PC-3 (cell line): Measurements from ENCODE around the gene MIPOL1. TPM values are rescaled to one million over a fixed set of nuclear protein-coding genes. Genes with fewer than 3 reads are reported as not detected.

Experiments used
- ATAC-seq: fragments of 200-7000 bp; cut with Tn5 transposase; 2 replicates; pipeline ENCODE4 v1.9.1; 2020; ENCODE audit warnings: mild to moderate bottlenecking, moderate library complexity
- BruUV-seq: library from RNA; stranded (reverse); fragments of 400-500 nt; replicated peaks from 2 replicates; lab custom pipeline; 2021; lab: Mats Ljungman, UMichigan
- CTCF ChIA-PET: fragments of 300-600 bp; sonication (Branson Sonifier 250); formaldehyde crosslinking; loops from one replicate; lab custom pipeline; 2022; ENCODE audit warnings: antibody characterized with exemption; lab: Charles Lee
- POLR2A ChIA-PET: fragments of 300-600 bp; sonication (Branson Sonifier 250); formaldehyde crosslinking; loops from one replicate; lab custom pipeline; 2022; ENCODE audit warnings: antibody characterized with exemption; ENCODE audit not compliant: unreplicated experiment; lab: Charles Lee
- DNase-seq: peaks from one replicate; pipeline ENCODE4 v3.0.0-alpha.2; 2015
- H2AFZ ChIP-seq: fragments of 300-600 bp; sonication (generic); 2 replicates; pipeline ENCODE4 v1.6.0; 2016; ENCODE audit warnings: antibody characterized with exemption, low read length
- H3F3A ChIP-seq: fragments of 300-600 bp; sonication (generic); one replicate; pipeline ENCODE4 v1.6.0; 2017; ENCODE audit warnings: antibody characterized with exemption, low read length, control low read depth, mild to moderate bottlenecking; ENCODE audit not compliant: unreplicated experiment
- H3K27ac ChIP-seq: fragments of 300-600 bp; sonication (generic); 2 replicates; pipeline ENCODE4 v1.5.1; 2016; ENCODE audit warnings: mild to moderate bottlenecking, low read length
- H3K27me3 ChIP-seq: fragments of 300-600 bp; sonication (generic); 2 replicates; pipeline ENCODE4 v1.6.1; 2016; ENCODE audit warnings: low read length, mixed read lengths
- H3K36me3 ChIP-seq: fragments of 300-600 bp; sonication (generic); 2 replicates; pipeline ENCODE4 v1.6.1; 2016; ENCODE audit warnings: low read depth, mixed run types, low read length, mixed read lengths
- H3K4me1 ChIP-seq: fragments of 300-600 bp; sonication (generic); 2 replicates; pipeline ENCODE4 v1.5.1; 2016; ENCODE audit warnings: low read length; ENCODE audit not compliant: insufficient read depth
- H3K4me2 ChIP-seq: fragments of 300-600 bp; sonication (generic); 2 replicates; pipeline ENCODE4 v1.6.0; 2016; ENCODE audit warnings: low read length
- H3K4me3 ChIP-seq: fragments of 300-600 bp; sonication (generic); 2 replicates; pipeline ENCODE4 v1.5.1; 2016; ENCODE audit warnings: mild to moderate bottlenecking, low read length, mixed read lengths
- H3K79me2 ChIP-seq: fragments of 300-600 bp; sonication (generic); 2 replicates; pipeline ENCODE4 v1.6.1; 2017; ENCODE audit warnings: low read length, mixed read lengths
- H3K9ac ChIP-seq: fragments of 300-600 bp; sonication (generic); 2 replicates; pipeline ENCODE4 v1.6.0; 2016; ENCODE audit warnings: mild to moderate bottlenecking, low read length
- H3K9me2 ChIP-seq: fragments of 300-600 bp; sonication (generic); replicated peaks from 2 replicates; pipeline ENCODE4 v1.6.1; 2016; ENCODE audit warnings: mixed run types, low read length, mixed read lengths
- H3K9me3 ChIP-seq: fragments of 300-600 bp; sonication (generic); 2 replicates; pipeline ENCODE4 v1.6.1; 2016; ENCODE audit warnings: low read length, mixed read lengths
- H4K20me1 ChIP-seq: fragments of 300-600 bp; sonication (generic); 2 replicates; pipeline ENCODE4 v1.6.1; 2016; ENCODE audit warnings: low read length, mixed read lengths
- EZH2 ChIP-seq: fragments of 300-600 bp; sonication (generic); IDR thresholded peaks from one replicate; pipeline ENCODE4 v1.6.1; 2017; ENCODE audit warnings: antibody characterized with exemption, mild to moderate bottlenecking, low read length; ENCODE audit not compliant: unreplicated experiment
- EZH2phosphoT487 ChIP-seq: fragments of 300-600 bp; sonication (generic); IDR thresholded peaks from 2 replicates; pipeline ENCODE4 v1.6.1; 2018; ENCODE audit warnings: mild to moderate bottlenecking, antibody characterized with exemption, low read length, borderline replicate concordance
- intact Hi-C: fragments of 100-400 bp; cut with micrococcal nuclease; formaldehyde crosslinking; loops from 2 replicates; pipeline ENCODE4 v1.9.0; 2023
- total RNA-seq: library from RNA; depleted of rRNA; stranded (reverse); fragments of >200 nt; gene quantifications from 2 replicates; pipeline ENCODE4 v1.2.3, GENCODE V29; 2014
- TF ChIP-seq, protein P1 (sequence below): fragments of 300-600 bp; sonication (generic); conservative IDR thresholded peaks from 2 replicates; pipeline ENCODE4 v1.5.1; 2017; ENCODE audit warnings: antibody characterized with exemption, low read depth, mild to moderate bottlenecking, low read length

MIPOL1 gene
- total RNA-seq, 1 experiment from 2014 or later: 22.5 TPM

DNA sequence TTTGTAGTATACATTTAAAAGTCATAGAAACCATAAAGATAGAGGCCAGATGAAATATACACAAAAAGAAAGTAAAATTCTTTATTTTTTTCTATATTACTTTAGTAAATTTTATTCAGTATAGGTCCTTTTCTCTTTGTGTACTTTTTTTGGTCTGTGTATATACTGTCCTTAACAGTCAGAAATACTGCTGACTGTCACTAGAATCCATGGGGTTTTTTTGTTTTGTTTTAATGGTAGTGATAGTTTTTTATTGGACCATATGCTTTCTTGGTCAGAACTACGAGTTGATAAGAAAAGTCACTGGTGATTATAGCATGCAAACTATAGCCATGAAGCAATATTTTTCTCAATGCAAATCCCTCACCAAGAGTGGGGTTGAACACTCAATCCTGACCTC lies 231.9 kb downstream of the MIPOL1 start:
- Histone ChIP-seq H3K79me2 (no peaks in the 10 kb centered on the region), H4K20me1 (no peaks in the 10 kb centered on the region), H3K4me2 (no peak overlapping the region; the same call in 1 of the 2 replicates), H3K27me3 (no peaks in the 10 kb centered on the region), H3F3A (no peaks in the 10 kb centered on the region), H3K4me3 (no peak overlapping the region), H2AFZ (no peak overlapping the region), H3K4me1 (peaks cover 12% of the 10 kb centered on the region), H3K27ac (no peak overlapping the region), H3K9me2 (no peaks in the 10 kb centered on the region), H3K9ac (no peak overlapping the region), H3K36me3 (no peaks in the 10 kb centered on the region), H3K9me3 (no peaks in the 10 kb centered on the region)
- CTCF ChIA-PET: no interaction called here
- BruUV-seq: no TSS peak
- POLR2A ChIA-PET: no interaction called here
- no peak for DNase-seq
- TF ChIP-seq, protein P1, sequence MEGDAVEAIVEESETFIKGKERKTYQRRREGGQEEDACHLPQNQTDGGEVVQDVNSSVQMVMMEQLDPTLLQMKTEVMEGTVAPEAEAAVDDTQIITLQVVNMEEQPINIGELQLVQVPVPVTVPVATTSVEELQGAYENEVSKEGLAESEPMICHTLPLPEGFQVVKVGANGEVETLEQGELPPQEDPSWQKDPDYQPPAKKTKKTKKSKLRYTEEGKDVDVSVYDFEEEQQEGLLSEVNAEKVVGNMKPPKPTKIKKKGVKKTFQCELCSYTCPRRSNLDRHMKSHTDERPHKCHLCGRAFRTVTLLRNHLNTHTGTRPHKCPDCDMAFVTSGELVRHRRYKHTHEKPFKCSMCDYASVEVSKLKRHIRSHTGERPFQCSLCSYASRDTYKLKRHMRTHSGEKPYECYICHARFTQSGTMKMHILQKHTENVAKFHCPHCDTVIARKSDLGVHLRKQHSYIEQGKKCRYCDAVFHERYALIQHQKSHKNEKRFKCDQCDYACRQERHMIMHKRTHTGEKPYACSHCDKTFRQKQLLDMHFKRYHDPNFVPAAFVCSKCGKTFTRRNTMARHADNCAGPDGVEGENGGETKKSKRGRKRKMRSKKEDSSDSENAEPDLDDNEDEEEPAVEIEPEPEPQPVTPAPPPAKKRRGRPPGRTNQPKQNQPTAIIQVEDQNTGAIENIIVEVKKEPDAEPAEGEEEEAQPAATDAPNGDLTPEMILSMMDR: no peak
- TF ChIP-seq EZH2phosphoT487 (no peak), EZH2 (no peak)
- no peak for ATAC-seq
- intact Hi-C loops: no loop called here

DNA sequence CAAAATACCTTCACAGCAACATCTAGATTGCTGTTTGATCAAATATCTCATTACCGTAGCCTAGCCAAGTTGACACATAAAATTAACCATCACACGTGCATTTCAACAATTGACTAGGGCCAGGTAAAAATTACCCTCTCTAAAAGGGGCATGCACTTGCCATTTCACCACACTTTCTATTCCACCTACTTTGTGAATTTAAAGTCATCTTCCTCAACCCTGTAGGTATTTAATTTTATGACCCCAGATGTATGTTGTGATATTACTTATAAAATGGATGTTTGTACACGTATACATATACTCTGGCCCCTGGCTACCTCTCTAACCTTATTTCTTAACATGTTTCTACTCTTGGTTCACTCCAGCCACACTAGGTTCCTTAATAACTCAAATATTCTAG lies 237.1 kb downstream of the MIPOL1 start:
- no TSS peak for BruUV-seq
- no peak overlapping the region for H3K4me2 ChIP-seq
- ATAC-seq (no peak), DNase-seq (no peak)
- ChIA-PET CTCF (no interaction called here), POLR2A (no interaction called here)
- intact Hi-C loops: loop anchor here (5.0 kb wide), 1 partner anchor 82 kb away; no protein-coding TSS in a partner anchor
- no peak overlapping the region for H2AFZ ChIP-seq
- H3K27me3 ChIP-seq: no peaks in the 10 kb centered on the region
- H3K9me3 ChIP-seq: no peaks in the 10 kb centered on the region
- H4K20me1 ChIP-seq: no peaks in the 10 kb centered on the region
- no peaks in the 10 kb centered on the region for H3K79me2 ChIP-seq
- TF ChIP-seq, protein P1: no peak
- no peak for TF ChIP-seq EZH2
- no peak for TF ChIP-seq EZH2phosphoT487
- peaks cover 24% of the 10 kb centered on the region for H3K4me1 ChIP-seq
- H3K4me3 ChIP-seq: no peak overlapping the region
- no peaks in the 10 kb centered on the region for H3K36me3 ChIP-seq
- no peaks in the 10 kb centered on the region for H3K9me2 ChIP-seq
- peak overlapping the region; percentile 94; the same call in 1 of the 2 replicates for H3K27ac ChIP-seq
- peaks cover 4% of the 10 kb centered on the region for H3F3A ChIP-seq
- no peak overlapping the region for H3K9ac ChIP-seq

DNA sequence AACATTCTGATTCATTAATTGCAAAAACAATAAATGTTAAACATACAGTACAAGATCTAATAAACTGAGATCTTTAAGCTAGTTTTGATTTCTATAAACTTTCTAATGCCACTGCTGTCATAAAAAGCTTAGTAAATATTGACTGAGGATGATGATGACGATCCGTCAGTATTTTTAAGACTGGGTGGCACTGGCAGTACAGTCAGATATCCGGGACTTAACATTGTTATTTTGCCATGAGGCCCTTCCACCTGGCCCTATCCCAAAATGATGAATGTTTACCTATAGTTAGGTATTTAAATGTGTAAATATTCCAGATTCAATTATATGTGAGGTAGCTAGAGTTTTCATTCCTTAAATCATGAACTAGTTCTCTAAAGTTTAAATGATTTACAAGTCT lies 238.8 kb downstream of the MIPOL1 start:
- no peaks in the 10 kb centered on the region for H3K36me3 ChIP-seq
- CTCF ChIA-PET: interaction anchor here (0.6 to 1.0 kb wide), 2 partner anchors 156 to 184 kb away, joined by 3 read pairs; no protein-coding TSS in a partner anchor

More for the DNA sequence above, 238.8 kb downstream of the MIPOL1 start:
- Histone ChIP-seq H3K79me2 (no peaks in the 10 kb centered on the region), H3K4me2 (peak overlapping the region; percentile 73), H2AFZ (no peak overlapping the region), H3K4me3 (peak overlapping the region; percentile 29; the same call in 1 of the 2 replicates), H3F3A (peaks cover 4% of the 10 kb centered on the region), H3K9me3 (no peaks in the 10 kb centered on the region), H3K27me3 (no peaks in the 10 kb centered on the region), H3K4me1 (peaks cover 24% of the 10 kb centered on the region), H3K27ac (peak overlapping the region; percentile 94), H3K9ac (peak overlapping the region; percentile 67), H4K20me1 (no peaks in the 10 kb centered on the region), H3K9me2 (no peaks in the 10 kb centered on the region)
- TF ChIP-seq EZH2: no peak
- no peak for TF ChIP-seq EZH2phosphoT487
- peak; percentile 97 for DNase-seq
- ATAC-seq: peak; percentile 92
- intact Hi-C loops: loop anchor here (1.0 to 5.0 kb wide), 9 partner anchors 81 to 390 kb away; no protein-coding TSS in a partner anchor
- POLR2A ChIA-PET: interaction anchor here (0.5 to 1.1 kb wide), 7 partner anchors 45 to 562 kb away, joined by 3 to 10 read pairs (median 4); partner anchors contain the start of genes FOXA1 and TTC6
- no TSS peak for BruUV-seq
